SK-N-SH (cell line): Measurements from ENCODE around the gene NR2C1.

Experiments
- CHD2 ChIP-seq: fragments of 150-350 bp; IDR thresholded peaks from 2 replicates; pipeline ENCODE4 v1.6.1; 2018; ENCODE audit warnings: low read length; ENCODE audit not compliant: partially characterized antibody
- NFIC ChIP-seq: IDR thresholded peaks from 2 replicates; pipeline ENCODE4 v1.4.0; 2012; ENCODE audit warnings: borderline replicate concordance
- TAF1 ChIP-seq: IDR thresholded peaks from 2 replicates; pipeline ENCODE4 v1.6.1; 2012; ENCODE audit warnings: low read depth, mild to moderate bottlenecking, low read length, moderate library complexity, borderline replicate concordance

GRCh38 chr12:94983321-94983720, 90.1 kb downstream of the NR2C1 start:
- TF ChIP-seq NFIC (no peak), TAF1 (no peak), CHD2 (no peak)
